ENCODE results near the gene CCSER2. TPM values are rescaled to one million over a fixed set of nuclear protein-coding genes. Genes with fewer than 3 reads are reported as not detected.

Gene CCSER2
- total RNA-seq, 1 experiment from 2014 or later: 28.9 TPM

DNA sequence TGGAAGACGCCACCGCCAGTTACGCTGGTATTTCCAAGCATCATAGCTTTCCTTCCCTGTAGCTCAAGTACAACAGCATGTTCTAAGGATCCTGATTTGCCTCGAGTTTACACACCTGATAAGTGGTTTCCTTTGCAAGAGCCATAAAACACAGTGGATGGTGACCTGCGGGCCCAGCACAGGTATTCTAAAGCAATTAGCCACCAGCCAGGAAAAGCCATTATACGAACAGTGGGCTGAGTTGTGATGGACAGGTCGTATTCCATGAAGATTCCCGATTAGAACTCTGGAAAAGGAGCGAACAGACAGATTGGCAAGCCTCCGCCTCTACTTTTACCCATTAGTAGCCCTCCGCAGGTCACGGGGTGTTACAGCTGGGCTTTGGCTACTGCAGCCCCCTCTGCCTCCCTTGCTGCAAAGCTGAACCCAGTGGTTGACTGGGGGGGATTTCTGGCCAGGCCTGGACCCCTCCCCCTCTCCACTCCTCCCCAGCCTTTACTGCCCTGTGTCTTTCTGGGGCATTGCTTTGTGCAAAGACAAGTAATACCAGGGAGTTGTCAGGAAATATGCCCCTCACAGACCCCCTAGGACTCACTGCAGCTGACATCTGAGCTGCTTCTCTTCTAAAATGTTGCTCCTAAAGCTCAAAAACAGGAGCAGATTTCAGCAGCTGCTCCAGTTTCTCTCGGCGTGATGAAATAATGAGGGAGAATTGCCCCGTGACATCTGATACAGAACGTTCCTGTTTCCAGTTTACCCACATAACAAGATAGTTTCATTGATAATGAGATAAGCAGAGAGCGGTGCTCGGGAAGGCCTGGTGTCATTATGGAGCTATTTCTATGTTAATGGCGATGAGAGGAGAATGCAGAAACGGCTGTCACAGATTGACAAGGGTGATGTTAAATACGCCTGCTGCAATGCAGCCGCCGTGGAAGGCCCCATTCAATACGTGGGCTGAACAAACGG is 214.4 kb downstream of the CCSER2 start:
- DNase-seq (ENCODE audit: low read depth, low spot score): no peak
- no TSS peak for BruUV-seq (replicated peaks)
- intact Hi-C loops (cut with micrococcal nuclease): no loop called here
- no peaks in the 10 kb centered on the region for H3K36me3 ChIP-seq (ENCODE audit: control insufficient read depth in 1 of 2, insufficient read depth in 2 of 2, low read length in 2 of 2)
- CTCF ChIA-PET: interaction anchor here (1.0 to 2.6 kb wide), 4 partner anchors 11 to 275 kb away, joined by 3 to 10 read pairs (median 4); no protein-coding TSS in a partner anchor
- TF ChIP-seq SRF (IDR thresholded peaks at IDR 0.05; ENCODE audit: low read depth): no peak
- TF ChIP-seq TCF7L2 (IDR thresholded peaks at IDR 0.05; ENCODE audit: borderline replicate concordance, extremely low read depth, insufficient read depth, insufficient read length): no peak
- no peak for TF ChIP-seq EGR1 (IDR thresholded peaks at IDR 0.05; ENCODE audit: low read depth)
- no peak for TF ChIP-seq ELF1 (IDR thresholded peaks at IDR 0.05; ENCODE audit: borderline replicate concordance, low read depth)
- TF ChIP-seq ZNF274 (IDR thresholded peaks at IDR 0.05; ENCODE audit: low read depth, low read length): no peak
- TF ChIP-seq, protein P1, sequence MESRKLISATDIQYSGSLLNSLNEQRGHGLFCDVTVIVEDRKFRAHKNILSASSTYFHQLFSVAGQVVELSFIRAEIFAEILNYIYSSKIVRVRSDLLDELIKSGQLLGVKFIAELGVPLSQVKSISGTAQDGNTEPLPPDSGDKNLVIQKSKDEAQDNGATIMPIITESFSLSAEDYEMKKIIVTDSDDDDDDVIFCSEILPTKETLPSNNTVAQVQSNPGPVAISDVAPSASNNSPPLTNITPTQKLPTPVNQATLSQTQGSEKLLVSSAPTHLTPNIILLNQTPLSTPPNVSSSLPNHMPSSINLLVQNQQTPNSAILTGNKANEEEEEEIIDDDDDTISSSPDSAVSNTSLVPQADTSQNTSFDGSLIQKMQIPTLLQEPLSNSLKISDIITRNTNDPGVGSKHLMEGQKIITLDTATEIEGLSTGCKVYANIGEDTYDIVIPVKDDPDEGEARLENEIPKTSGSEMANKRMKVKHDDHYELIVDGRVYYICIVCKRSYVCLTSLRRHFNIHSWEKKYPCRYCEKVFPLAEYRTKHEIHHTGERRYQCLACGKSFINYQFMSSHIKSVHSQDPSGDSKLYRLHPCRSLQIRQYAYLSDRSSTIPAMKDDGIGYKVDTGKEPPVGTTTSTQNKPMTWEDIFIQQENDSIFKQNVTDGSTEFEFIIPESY (IDR thresholded peaks at IDR 0.05; ENCODE audit: extremely low read depth, insufficient replicate concordance, low read length): no peak
- no peak for TF ChIP-seq SP1 (IDR thresholded peaks at IDR 0.05; ENCODE audit: low read depth)
- TF ChIP-seq, protein P2, sequence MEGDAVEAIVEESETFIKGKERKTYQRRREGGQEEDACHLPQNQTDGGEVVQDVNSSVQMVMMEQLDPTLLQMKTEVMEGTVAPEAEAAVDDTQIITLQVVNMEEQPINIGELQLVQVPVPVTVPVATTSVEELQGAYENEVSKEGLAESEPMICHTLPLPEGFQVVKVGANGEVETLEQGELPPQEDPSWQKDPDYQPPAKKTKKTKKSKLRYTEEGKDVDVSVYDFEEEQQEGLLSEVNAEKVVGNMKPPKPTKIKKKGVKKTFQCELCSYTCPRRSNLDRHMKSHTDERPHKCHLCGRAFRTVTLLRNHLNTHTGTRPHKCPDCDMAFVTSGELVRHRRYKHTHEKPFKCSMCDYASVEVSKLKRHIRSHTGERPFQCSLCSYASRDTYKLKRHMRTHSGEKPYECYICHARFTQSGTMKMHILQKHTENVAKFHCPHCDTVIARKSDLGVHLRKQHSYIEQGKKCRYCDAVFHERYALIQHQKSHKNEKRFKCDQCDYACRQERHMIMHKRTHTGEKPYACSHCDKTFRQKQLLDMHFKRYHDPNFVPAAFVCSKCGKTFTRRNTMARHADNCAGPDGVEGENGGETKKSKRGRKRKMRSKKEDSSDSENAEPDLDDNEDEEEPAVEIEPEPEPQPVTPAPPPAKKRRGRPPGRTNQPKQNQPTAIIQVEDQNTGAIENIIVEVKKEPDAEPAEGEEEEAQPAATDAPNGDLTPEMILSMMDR (IDR thresholded peaks at IDR 0.05 in 2 of 3, conservative IDR thresholded peaks at IDR 0.05 in 1 of 3; ENCODE audit: borderline replicate concordance in 1 of 3, insufficient read depth in 1 of 3, low read depth in 2 of 3, low read length in 2 of 3): no peak
- TF ChIP-seq EZH2 (IDR thresholded peaks at IDR 0.05): no peak
- no peak for TF ChIP-seq SIN3A (IDR thresholded peaks at IDR 0.05; ENCODE audit: low read depth)
- no peak for TF ChIP-seq CBX3 (IDR thresholded peaks at IDR 0.05; ENCODE audit: low read depth)
- TF ChIP-seq, protein P3, sequence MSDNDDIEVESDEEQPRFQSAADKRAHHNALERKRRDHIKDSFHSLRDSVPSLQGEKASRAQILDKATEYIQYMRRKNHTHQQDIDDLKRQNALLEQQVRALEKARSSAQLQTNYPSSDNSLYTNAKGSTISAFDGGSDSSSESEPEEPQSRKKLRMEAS (IDR thresholded peaks at IDR 0.05): no peak
- no peak for TF ChIP-seq CEBPB (IDR thresholded peaks at IDR 0.05; ENCODE audit: low read depth)
- TF ChIP-seq, protein P4, sequence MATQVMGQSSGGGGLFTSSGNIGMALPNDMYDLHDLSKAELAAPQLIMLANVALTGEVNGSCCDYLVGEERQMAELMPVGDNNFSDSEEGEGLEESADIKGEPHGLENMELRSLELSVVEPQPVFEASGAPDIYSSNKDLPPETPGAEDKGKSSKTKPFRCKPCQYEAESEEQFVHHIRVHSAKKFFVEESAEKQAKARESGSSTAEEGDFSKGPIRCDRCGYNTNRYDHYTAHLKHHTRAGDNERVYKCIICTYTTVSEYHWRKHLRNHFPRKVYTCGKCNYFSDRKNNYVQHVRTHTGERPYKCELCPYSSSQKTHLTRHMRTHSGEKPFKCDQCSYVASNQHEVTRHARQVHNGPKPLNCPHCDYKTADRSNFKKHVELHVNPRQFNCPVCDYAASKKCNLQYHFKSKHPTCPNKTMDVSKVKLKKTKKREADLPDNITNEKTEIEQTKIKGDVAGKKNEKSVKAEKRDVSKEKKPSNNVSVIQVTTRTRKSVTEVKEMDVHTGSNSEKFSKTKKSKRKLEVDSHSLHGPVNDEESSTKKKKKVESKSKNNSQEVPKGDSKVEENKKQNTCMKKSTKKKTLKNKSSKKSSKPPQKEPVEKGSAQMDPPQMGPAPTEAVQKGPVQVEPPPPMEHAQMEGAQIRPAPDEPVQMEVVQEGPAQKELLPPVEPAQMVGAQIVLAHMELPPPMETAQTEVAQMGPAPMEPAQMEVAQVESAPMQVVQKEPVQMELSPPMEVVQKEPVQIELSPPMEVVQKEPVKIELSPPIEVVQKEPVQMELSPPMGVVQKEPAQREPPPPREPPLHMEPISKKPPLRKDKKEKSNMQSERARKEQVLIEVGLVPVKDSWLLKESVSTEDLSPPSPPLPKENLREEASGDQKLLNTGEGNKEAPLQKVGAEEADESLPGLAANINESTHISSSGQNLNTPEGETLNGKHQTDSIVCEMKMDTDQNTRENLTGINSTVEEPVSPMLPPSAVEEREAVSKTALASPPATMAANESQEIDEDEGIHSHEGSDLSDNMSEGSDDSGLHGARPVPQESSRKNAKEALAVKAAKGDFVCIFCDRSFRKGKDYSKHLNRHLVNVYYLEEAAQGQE (IDR thresholded peaks at IDR 0.05; ENCODE audit: low read depth): no peak
- no peak for TF ChIP-seq POLR2A (IDR thresholded peaks at IDR 0.05; ENCODE audit: borderline replicate concordance, extremely low read depth, insufficient read depth, insufficient read length)
- TF ChIP-seq EZH2phosphoT487 (IDR thresholded peaks at IDR 0.05; ENCODE audit: borderline replicate concordance): no peak
- TF ChIP-seq POLR2AphosphoS5 (IDR thresholded peaks at IDR 0.05; ENCODE audit: low read depth, low read length): no peak
- TF ChIP-seq, protein P5, sequence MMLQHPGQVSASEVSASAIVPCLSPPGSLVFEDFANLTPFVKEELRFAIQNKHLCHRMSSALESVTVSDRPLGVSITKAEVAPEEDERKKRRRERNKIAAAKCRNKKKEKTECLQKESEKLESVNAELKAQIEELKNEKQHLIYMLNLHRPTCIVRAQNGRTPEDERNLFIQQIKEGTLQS (IDR thresholded peaks at IDR 0.05): no peak
- TF ChIP-seq ZFX (IDR thresholded peaks at IDR 0.05): no peak
- ATAC-seq: no peak
- no peaks in the 10 kb centered on the region for H3K9me2 ChIP-seq (ENCODE audit: insufficient read depth)
- no peak overlapping the region for H3K4me3 ChIP-seq (replicated peaks in 1 of 2; ENCODE audit: low read depth in 1 of 2, low read length in 2 of 2)
- H2AFZ ChIP-seq (ENCODE audit: low read depth, low read length, poor library complexity, severe bottlenecking): no peak overlapping the region
- peaks cover 0 to 20% of the 10 kb centered on the region in 2 experiments; a peak in 2 of 4 replicates for H3K4me1 ChIP-seq (ENCODE audit: control insufficient read depth in 1 of 2, insufficient read depth in 2 of 2, low read length in 2 of 2)
- H4K20me1 ChIP-seq (ENCODE audit: insufficient read depth): no peaks in the 10 kb centered on the region
- no peak overlapping the region for H3K4me2 ChIP-seq (ENCODE audit: low read length)
- no peak overlapping the region for H3K9ac ChIP-seq (ENCODE audit: low read length)
- RAD21 ChIA-PET (ENCODE audit: low non-redundant PET in 1 of 2, low total read pairs in 2 of 2, uncharacterized antibody in 2 of 2, unreplicated experiment in 2 of 2): no interaction called here
- no peak overlapping the region for H3K27ac ChIP-seq (ENCODE audit: low read depth, low read length)
- no peaks in the 10 kb centered on the region for H3K79me2 ChIP-seq (ENCODE audit: insufficient read depth, low read length)
- no peaks in the 10 kb centered on the region for H3K9me3 ChIP-seq (ENCODE audit: control insufficient read depth in 1 of 2, insufficient read depth in 1 of 2, low read depth in 1 of 2, low read length in 2 of 2)
- POLR2A ChIA-PET: no interaction called here
- H3K27me3 ChIP-seq (ENCODE audit: insufficient read depth, low read length): no peaks in the 10 kb centered on the region
